ENCODE measurements around the gene NTN5. TPM values are rescaled to one million over a fixed set of nuclear protein-coding genes. Genes with fewer than 3 reads are reported as not detected.

Gene NTN5
- total and polyA plus RNA-seq, 2 experiments from 2014 or later, result 0.52 to 0.94 TPM

- H3K4me1 Mint-ChIP-seq, result peaks cover 33% of the 10 kb centered on the region
These were observed 41.6 kb downstream of the NTN5 start for GRCh38 chr19:48631225-48631624.

More at GRCh38 chr19:48631225-48631624, 41.6 kb downstream of the NTN5 start:
- Histone ChIP-seq H3K36me3 (ENCODE audit: insufficient read depth) (no peaks in the 10 kb centered on the region), H3F3A (replicated peaks; ENCODE audit: low read depth) (peaks cover 36% of the 10 kb centered on the region), H3K4me1 (ENCODE audit: insufficient read depth) (peaks cover 23% of the 10 kb centered on the region), H3K27me3 (ENCODE audit: insufficient read depth) (peaks cover 7% of the 10 kb centered on the region), H4K20me1 (replicated peaks; ENCODE audit: insufficient read depth) (peaks cover 5% of the 10 kb centered on the region), H3K4me2 (peak overlapping the region; percentile 89), H3K79me2 (replicated peaks; ENCODE audit: insufficient read depth) (no peaks in the 10 kb centered on the region), H3K9me2 (ENCODE audit: insufficient read depth) (no peaks in the 10 kb centered on the region), H3K4me3 (peak overlapping the region; percentile 64), H2AFZ (no peak overlapping the region), H3K27ac (ENCODE audit: low read depth) (peak overlapping the region; percentile 97)
- peaks cover 31% of the 10 kb centered on the region for H3K27me3 Mint-ChIP-seq (ENCODE audit: insufficient read depth, low read depth, poor library complexity)
- H3K27ac Mint-ChIP-seq, result peak overlapping the region; percentile 95; the same call in 1 of the 2 replicates
- DNase-seq (ENCODE audit: low spot score) (peak; percentile 42), ATAC-seq (no peak)
- H3K36me3 Mint-ChIP-seq (ENCODE audit: low read depth), result peaks cover 7% of the 10 kb centered on the region; the same call in 1 of the 3 replicates
- no peak for TF ChIP-seq CTCF (conservative IDR thresholded peaks at IDR 0.05; ENCODE audit: low read depth in 2 of 2)
- no peak for TF ChIP-seq ETS1 (IDR thresholded peaks at IDR 0.05)
- TF ChIP-seq ZNF114 (CRISPR knock-in tag; IDR thresholded peaks at IDR 0.05), result no peak
- no peak for TF ChIP-seq REST (IDR thresholded peaks at IDR 0.05; ENCODE audit: unreplicated experiment)
- TF ChIP-seq ZNF462 (CRISPR knock-in tag; IDR thresholded peaks at IDR 0.05), result no peak
- TF ChIP-seq EZH2phosphoT487 (IDR thresholded peaks at IDR 0.05; ENCODE audit: unreplicated experiment), result no peak
- no peak for TF ChIP-seq ZNF331 (CRISPR knock-in tag; IDR thresholded peaks at IDR 0.05; ENCODE audit: low read depth)
- no peak for TF ChIP-seq EZH2 (IDR thresholded peaks at IDR 0.05; ENCODE audit: low read depth, unreplicated experiment)
- TF ChIP-seq STAT1 (IDR thresholded peaks at IDR 0.05; ENCODE audit: unreplicated experiment), result no peak
- TF ChIP-seq NANOG (IDR thresholded peaks at IDR 0.05; ENCODE audit: borderline replicate concordance), result no peak
- H3K9me3 Mint-ChIP-seq, result no peaks in the 10 kb centered on the region; the same call in 2 of the 3 replicates
- H3K4me3 Mint-ChIP-seq, result peak overlapping the region; percentile 69
